Neural progenitor cell (in vitro differentiated cells): Measurements from ENCODE around the gene CSRNP3. TPM values are rescaled to one million over a fixed set of nuclear protein-coding genes. Genes with fewer than 3 reads are reported as not detected.

Experiments used
- DNase-seq: peaks from one replicate; pipeline ENCODE4 v3.0.0-alpha.2; 2016; ENCODE audit warnings: low spot score
- H2AFZ ChIP-seq: fragments of 200-600 bp; sonication (generic); replicated peaks from 2 replicates; pipeline ENCODE4 v1.6.1; 2016; ENCODE audit warnings: antibody characterized with exemption
- H3F3A ChIP-seq: fragments of 200-600 bp; sonication (generic); 2 replicates; pipeline ENCODE4 v1.6.1; 2016; ENCODE audit warnings: antibody characterized with exemption, low read depth
- H3K27ac ChIP-seq: fragments of 200-600 bp; sonication (generic); 2 replicates; pipeline ENCODE4 v1.5.1; 2016; ENCODE audit warnings: mild to moderate bottlenecking
- H3K27me3 ChIP-seq: fragments of 200-600 bp; sonication (generic); 2 replicates; pipeline ENCODE4 v1.6.1; 2016; ENCODE audit warnings: mild to moderate bottlenecking, moderate library complexity
- H3K36me3 ChIP-seq: fragments of 200-600 bp; sonication (generic); 2 replicates; pipeline ENCODE4 v1.5.1; 2016
- H3K4me1 ChIP-seq: fragments of 200-600 bp; sonication (generic); 2 replicates; pipeline ENCODE4 v1.6.1; 2016; ENCODE audit warnings: mixed run types
- H3K4me2 ChIP-seq: fragments of 200-600 bp; sonication (generic); 2 replicates; pipeline ENCODE4 v1.6.1; 2016
- H3K4me3 ChIP-seq: fragments of 200-600 bp; sonication (generic); 2 replicates; pipeline ENCODE4 v1.5.1; 2016
- H3K79me2 ChIP-seq: fragments of 200-600 bp; sonication (generic); 2 replicates; pipeline ENCODE4 v1.6.1; 2016; ENCODE audit warnings: low read depth
- H3K9ac ChIP-seq: fragments of 200-600 bp; sonication (generic); 2 replicates; pipeline ENCODE4 v1.6.1; 2016
- H3K9me3 ChIP-seq: fragments of 200-600 bp; sonication (generic); 2 replicates; pipeline ENCODE4 v1.5.1; 2016; ENCODE audit warnings: low read depth
- H4K20me1 ChIP-seq: fragments of 200-600 bp; sonication (generic); 2 replicates; pipeline ENCODE4 v1.6.1; 2016; ENCODE audit warnings: low read depth
- H3K27ac Mint-ChIP-seq: 3 replicates; pipeline ENCODE4 v1.8.0; 2021; ENCODE audit warnings: mixed read lengths
- H3K27me3 Mint-ChIP-seq: 2 replicates; pipeline ENCODE4 v1.8.0; 2022; ENCODE audit warnings: low read depth, mild to moderate bottlenecking, inconsistent platforms, moderate library complexity, mixed read lengths; ENCODE audit not compliant: insufficient read depth
- H3K36me3 Mint-ChIP-seq: 3 replicates; pipeline ENCODE4 v1.8.0; 2021; ENCODE audit warnings: mixed read lengths
- H3K4me1 Mint-ChIP-seq: 3 replicates; pipeline ENCODE4 v1.8.0; 2021; ENCODE audit warnings: mixed read lengths
- H3K4me3 Mint-ChIP-seq: 3 replicates; pipeline ENCODE4 v1.8.0; 2021; ENCODE audit warnings: mild to moderate bottlenecking, moderate library complexity, mixed read lengths
- H3K9me3 Mint-ChIP-seq: 3 replicates; pipeline ENCODE4 v1.8.0; 2020; ENCODE audit warnings: mixed read lengths
- CTCF ChIP-seq: fragments of 200-600 bp; sonication (generic); IDR thresholded peaks from 2 replicates; pipeline ENCODE4 v1.5.1; 2017; ENCODE audit warnings: antibody characterized with exemption, mild to moderate bottlenecking
- EZH2 ChIP-seq: fragments of 200-600 bp; sonication (generic); IDR thresholded peaks from 2 replicates; pipeline ENCODE4 v1.6.1; 2017; ENCODE audit warnings: antibody characterized with exemption, mild to moderate bottlenecking, moderate library complexity
- EZH2phosphoT487 ChIP-seq: fragments of 200-600 bp; sonication (generic); IDR thresholded peaks from 2 replicates; pipeline ENCODE4 v1.6.1; 2017; ENCODE audit warnings: antibody characterized with exemption
- total RNA-seq: library from RNA; depleted of rRNA; stranded (reverse); fragments of >200 nt; gene quantifications from 2 replicates; pipeline ENCODE4 v1.2.3, GENCODE V29; 2015; ENCODE audit warnings: low replicate concordance

CSRNP3 gene
- total RNA-seq, 1 donor from 2014 or later: 16.9 TPM

- Mint-ChIP-seq H3K36me3 (peaks cover 31% of the 10 kb centered on the region), H3K27me3 (no peaks in the 10 kb centered on the region)
These were observed 179.3 kb downstream of the CSRNP3 start for GRCh38 chr2:165648801-165649200.

GRCh38 chr2:165651233-165651632 lies 181.7 kb downstream of the CSRNP3 start:
- Histone ChIP-seq H3K4me2 (no peak overlapping the region), H4K20me1 (no peaks in the 10 kb centered on the region), H3K27me3 (no peaks in the 10 kb centered on the region), H3K4me1 (peaks cover 4% of the 10 kb centered on the region), H3F3A (peaks cover 2% of the 10 kb centered on the region), H3K27ac (no peak overlapping the region), H3K9ac (no peak overlapping the region), H3K9me3 (no peaks in the 10 kb centered on the region), H3K4me3 (no peak overlapping the region), H3K79me2 (no peaks in the 10 kb centered on the region), H2AFZ (no peak overlapping the region), H3K36me3 (no peaks in the 10 kb centered on the region)
- Mint-ChIP-seq H3K27me3 (no peaks in the 10 kb centered on the region), H3K36me3 (peaks cover 33% of the 10 kb centered on the region), H3K4me1 (peaks cover 26% of the 10 kb centered on the region), H3K9me3 (no peaks in the 10 kb centered on the region), H3K27ac (no peak overlapping the region), H3K4me3 (no peak overlapping the region)
- TF ChIP-seq EZH2phosphoT487 (no peak), EZH2 (no peak), CTCF (no peak)
- DNase-seq: no peak

More at GRCh38 chr2:165648801-165649200, 179.3 kb downstream of the CSRNP3 start:
- Mint-ChIP-seq H3K9me3 (peaks cover 5% of the 10 kb centered on the region), H3K27ac (no peak overlapping the region), H3K4me1 (peaks cover 36% of the 10 kb centered on the region), H3K4me3 (no peak overlapping the region)
- H3K4me3 ChIP-seq: no peak overlapping the region
- H2AFZ ChIP-seq: no peak overlapping the region
- H3K27me3 ChIP-seq: no peaks in the 10 kb centered on the region
- peaks cover 4% of the 10 kb centered on the region for H3F3A ChIP-seq
- no peak overlapping the region for H3K9ac ChIP-seq
- H4K20me1 ChIP-seq: no peaks in the 10 kb centered on the region
- no peaks in the 10 kb centered on the region for H3K79me2 ChIP-seq
- no peaks in the 10 kb centered on the region for H3K9me3 ChIP-seq
- no peak for TF ChIP-seq EZH2
- TF ChIP-seq CTCF: no peak
- TF ChIP-seq EZH2phosphoT487: no peak
- peaks cover 6% of the 10 kb centered on the region for H3K4me1 ChIP-seq
- DNase-seq: no peak
- H3K36me3 ChIP-seq: no peaks in the 10 kb centered on the region
- no peak overlapping the region for H3K4me2 ChIP-seq
- no peak overlapping the region for H3K27ac ChIP-seq

- Histone ChIP-seq H3K4me3 (no peak overlapping the region), H3K9ac (no peak overlapping the region), H3K27me3 (no peaks in the 10 kb centered on the region), H3K9me3 (no peaks in the 10 kb centered on the region), H3K79me2 (no peaks in the 10 kb centered on the region), H3K27ac (no peak overlapping the region), H4K20me1 (no peaks in the 10 kb centered on the region), H3F3A (no peaks in the 10 kb centered on the region), H2AFZ (no peak overlapping the region), H3K36me3 (peaks cover 6% of the 10 kb centered on the region), H3K4me2 (no peak overlapping the region), H3K4me1 (no peaks in the 10 kb centered on the region)
- Mint-ChIP-seq H3K36me3 (peaks cover 66% of the 10 kb centered on the region), H3K9me3 (no peaks in the 10 kb centered on the region), H3K4me3 (no peak overlapping the region), H3K4me1 (no peaks in the 10 kb centered on the region), H3K27ac (no peak overlapping the region), H3K27me3 (no peaks in the 10 kb centered on the region)
- DNase-seq: no peak
- no peak for TF ChIP-seq EZH2
- no peak for TF ChIP-seq CTCF
- no peak for TF ChIP-seq EZH2phosphoT487
These were observed 186.2 kb downstream of the CSRNP3 start for GRCh38 chr2:165655661-165656060.
